ENCODE data around the gene FALEC.
"Not testable (repeated sequence)": the region's sequence is repeated elsewhere in the genome, so short reads cannot be mapped to it uniquely, and the experiment has no call there.

The FALEC gene

GRCh38 chr1:150560576-150561253 lies 45.2 kb downstream of the FALEC start:
- peak; percentile 96 for DNase-seq

- peak; percentile 96 to 97 for DNase-seq
Observed at GRCh38 chr1:150561254-150561973, 45.9 kb downstream of the FALEC start.

GRCh38 chr1:150561974-150562445 lies 46.5 kb downstream of the FALEC start:
- peak; percentile 72 to 87 for DNase-seq

- no peak for DNase-seq
Observed at GRCh38 chr1:150562446-150563339, 47.1 kb downstream of the FALEC start.

GRCh38 chr1:150563340-150564038 lies 47.9 kb downstream of the FALEC start:
- DNase-seq = peak; percentile 42 to 82

- DNase-seq = peak in 1 of 2 experiments; percentile 23
Observed at GRCh38 chr1:150564051-150564991, 48.8 kb downstream of the FALEC start.

GRCh38 chr1:150565240-150565991 lies 49.9 kb downstream of the FALEC start:
- not testable (repeated sequence) for DNase-seq

GRCh38 chr1:150566589-150567340 lies 51.2 kb downstream of the FALEC start:
- DNase-seq = no peak

- no peak for DNase-seq
Observed at GRCh38 chr1:150567341-150567716, 51.8 kb downstream of the FALEC start.

- DNase-seq = peak in 1 of 2 experiments; percentile 67
Observed at GRCh38 chr1:150567717-150568593, 52.4 kb downstream of the FALEC start.

GRCh38 chr1:150568594-150568966 lies 53.0 kb downstream of the FALEC start:
- DNase-seq = no peak

- DNase-seq = no peak
Observed at GRCh38 chr1:150572918-150573647, 57.5 kb downstream of the FALEC start.

GRCh38 chr1:150573648-150574071 lies 58.1 kb downstream of the FALEC start:
- DNase-seq = not testable (repeated sequence)

GRCh38 chr1:150574260-150575071 lies 58.9 kb downstream of the FALEC start:
- no peak for DNase-seq

- DNase-seq = no peak
Observed at GRCh38 chr1:150575072-150575489, 59.5 kb downstream of the FALEC start.

GRCh38 chr1:150575518-150576366 lies 60.2 kb downstream of the FALEC start:
- no peak for DNase-seq
